Dedifferentiated amniotic fluid mesenchymal stem cell (primary cell): ENCODE results near the gene SPRED3.
"Not testable (repeated sequence)": the region's sequence is repeated elsewhere in the genome, so short reads cannot be mapped to it uniquely, and the experiment has no call there.

Experiments used
- DNase-seq: peaks from one replicate; pipeline ENCODE4 v3.0.0-alpha.2; 2016; ENCODE audit errors: extremely low spot score

Gene SPRED3

GRCh38 chr19:38388349-38389100 lies at the start of gene SPRED3:
Gene SPRED3, plus strand, starts transcription at chr19:38388697. Its CDS starts 1,606 bp downstream, at chr19:38390303.
- peak; percentile 18 for DNase-seq

GRCh38 chr19:38339011-38339410 lies 49.5 kb upstream of the SPRED3 start:
- DNase-seq, result not testable (repeated sequence)

- DNase-seq, result no peak
Measured at GRCh38 chr19:38340927-38341326, 47.6 kb upstream of the SPRED3 start.

- DNase-seq, result no peak
Measured at GRCh38 chr19:38346837-38347236, 41.7 kb upstream of the SPRED3 start.

GRCh38 chr19:38350883-38351282 lies 37.6 kb upstream of the SPRED3 start:
- no peak for DNase-seq

GRCh38 chr19:38351865-38352395 lies 36.6 kb upstream of the SPRED3 start:
- DNase-seq, result no peak

- DNase-seq, result no peak
Measured at GRCh38 chr19:38352611-38353010, 35.9 kb upstream of the SPRED3 start.

- DNase-seq, result no peak
Measured at GRCh38 chr19:38355728-38356725, 32.5 kb upstream of the SPRED3 start.

- no peak for DNase-seq
Measured at GRCh38 chr19:38358071-38358470, 30.4 kb upstream of the SPRED3 start.

- DNase-seq, result no peak
Measured at GRCh38 chr19:38359242-38360021, 29.1 kb upstream of the SPRED3 start.

GRCh38 chr19:38360351-38360750 lies 28.1 kb upstream of the SPRED3 start:
- no peak for DNase-seq

GRCh38 chr19:38360839-38361631 lies 27.5 kb upstream of the SPRED3 start:
- DNase-seq, result no peak

GRCh38 chr19:38361633-38362075 lies 26.8 kb upstream of the SPRED3 start:
- no peak for DNase-seq

- DNase-seq, result peak; percentile 22
Measured at GRCh38 chr19:38362076-38362945, 26.2 kb upstream of the SPRED3 start.

GRCh38 chr19:38362946-38363688 lies 25.4 kb upstream of the SPRED3 start:
- DNase-seq, result not testable (repeated sequence)

GRCh38 chr19:38367041-38367440 lies 21.5 kb upstream of the SPRED3 start:
- no peak for DNase-seq

- no peak for DNase-seq
Measured at GRCh38 chr19:38369584-38369983, 18.9 kb upstream of the SPRED3 start.

GRCh38 chr19:38370299-38370698 lies 18.2 kb upstream of the SPRED3 start:
- DNase-seq, result no peak

- DNase-seq, result no peak
Measured at GRCh38 chr19:38371081-38371480, 17.4 kb upstream of the SPRED3 start.
